ENCODE data around the gene HPS5. TPM values are rescaled to one million over a fixed set of nuclear protein-coding genes. Genes with fewer than 3 reads are reported as not detected.

HPS5 gene
- total and polyA plus RNA-seq, 2 of the 4 experiments (the other 2 are of a cell fraction) = 7.9 to 28.3 TPM

GRCh38 chr11:18294862-18295261 lies 27.1 kb downstream of the HPS5 start:
- Histone ChIP-seq H3K14ac (replicated peaks; ENCODE audit: low read depth, low read length) (no peak overlapping the region), H3K4ac (ENCODE audit: low read depth, low read length) (no peak overlapping the region), H2AK9ac (replicated peaks; ENCODE audit: low read depth, low read length, poor library complexity) (no peak overlapping the region), H2AFZ (replicated peaks; ENCODE audit: low read length, poor library complexity) (no peak overlapping the region), H3K4me3 (ENCODE audit: insufficient read depth, low read depth, low read length) (no peak overlapping the region), H3K36me3 (ENCODE audit: control insufficient read depth, insufficient read depth, low read length) (peaks cover 22% of the 10 kb centered on the region), H3K27me3 (ENCODE audit: control insufficient read depth, insufficient read depth, low read length) (no peaks in the 10 kb centered on the region), H2AK5ac (ENCODE audit: low read depth, low read length) (no peak overlapping the region), H4K5ac (ENCODE audit: low read depth, low read length) (no peak overlapping the region), H3K18ac (ENCODE audit: low read depth, low read length) (no peak overlapping the region), H3K79me1 (ENCODE audit: low read depth in 1 of 2, low read length in 2 of 2) (no peaks in the 10 kb centered on the region), H3K56ac (ENCODE audit: extremely low read depth, insufficient read depth, low read length) (no peak overlapping the region), H3K27ac (ENCODE audit: insufficient read depth, low read length) (no peak overlapping the region), H4K8ac (ENCODE audit: low read depth in 2 of 2, low read length in 2 of 2) (no peak overlapping the region), H3K9ac (ENCODE audit: low read depth, low read length) (no peak overlapping the region), H2BK20ac (ENCODE audit: low read depth, low read length) (no peak overlapping the region), H3K9me1 (ENCODE audit: insufficient read depth, low read length) (peaks cover 3% of the 10 kb centered on the region; the same call in 1 of the 2 replicates), H2BK120ac (ENCODE audit: low read depth, low read length) (no peak overlapping the region), H3K9me3 (ENCODE audit: control insufficient read depth, insufficient read depth, low read length) (no peaks in the 10 kb centered on the region), H4K91ac (ENCODE audit: insufficient read depth, low read depth, low read length) (no peak overlapping the region), H3K4me2 (ENCODE audit: low read depth, low read length) (no peak overlapping the region), H3K23ac (ENCODE audit: low read depth, low read length) (no peak overlapping the region), H4K20me1 (ENCODE audit: insufficient read depth, low read length) (no peaks in the 10 kb centered on the region), H2BK15ac (ENCODE audit: low read depth, low read length) (no peak overlapping the region), H2BK5ac (ENCODE audit: low read depth, low read length, poor library complexity, severe bottlenecking) (no peak overlapping the region), H3K4me1 (ENCODE audit: control insufficient read depth, insufficient read depth, low read length) (no peaks in the 10 kb centered on the region)
- TF ChIP-seq CTCF (conservative IDR thresholded peaks at IDR 0.05; ENCODE audit: low read depth, low read length) (no peak), CEBPB (IDR thresholded peaks at IDR 0.05; ENCODE audit: low read depth, low read length) (no peak), MAFK (IDR thresholded peaks at IDR 0.05; ENCODE audit: low read depth, low read length) (no peak), BHLHE40 (IDR thresholded peaks at IDR 0.05; ENCODE audit: low read depth, low read length) (no peak), RAD21 (IDR thresholded peaks at IDR 0.05; ENCODE audit: low read length) (no peak), NFE2L2 (IDR thresholded peaks at IDR 0.05; ENCODE audit: low read depth, low read length) (no peak), RCOR1 (IDR thresholded peaks at IDR 0.05; ENCODE audit: insufficient replicate concordance, low read length) (no peak), CHD1 (IDR thresholded peaks at IDR 0.05; ENCODE audit: low read depth, low read length) (no peak), POLR2A (IDR thresholded peaks at IDR 0.05; ENCODE audit: low read depth, low read length) (no peak), RFX5 (IDR thresholded peaks at IDR 0.05; ENCODE audit: low read depth, low read length) (no peak), SMC3 (IDR thresholded peaks at IDR 0.05; ENCODE audit: low read depth, low read length) (no peak), FOS (IDR thresholded peaks at IDR 0.05; ENCODE audit: low read depth, low read length) (no peak), MAZ (IDR thresholded peaks at IDR 0.05; ENCODE audit: borderline replicate concordance, low read depth, low read length) (no peak), MXI1 (IDR thresholded peaks at IDR 0.05; ENCODE audit: borderline replicate concordance, low read depth, low read length) (no peak)
- TF ChIP-seq, protein P1, sequence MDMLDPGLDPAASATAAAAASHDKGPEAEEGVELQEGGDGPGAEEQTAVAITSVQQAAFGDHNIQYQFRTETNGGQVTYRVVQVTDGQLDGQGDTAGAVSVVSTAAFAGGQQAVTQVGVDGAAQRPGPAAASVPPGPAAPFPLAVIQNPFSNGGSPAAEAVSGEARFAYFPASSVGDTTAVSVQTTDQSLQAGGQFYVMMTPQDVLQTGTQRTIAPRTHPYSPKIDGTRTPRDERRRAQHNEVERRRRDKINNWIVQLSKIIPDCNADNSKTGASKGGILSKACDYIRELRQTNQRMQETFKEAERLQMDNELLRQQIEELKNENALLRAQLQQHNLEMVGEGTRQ (IDR thresholded peaks at IDR 0.05; ENCODE audit: low read depth, low read length) = no peak
- TF ChIP-seq, protein P2, sequence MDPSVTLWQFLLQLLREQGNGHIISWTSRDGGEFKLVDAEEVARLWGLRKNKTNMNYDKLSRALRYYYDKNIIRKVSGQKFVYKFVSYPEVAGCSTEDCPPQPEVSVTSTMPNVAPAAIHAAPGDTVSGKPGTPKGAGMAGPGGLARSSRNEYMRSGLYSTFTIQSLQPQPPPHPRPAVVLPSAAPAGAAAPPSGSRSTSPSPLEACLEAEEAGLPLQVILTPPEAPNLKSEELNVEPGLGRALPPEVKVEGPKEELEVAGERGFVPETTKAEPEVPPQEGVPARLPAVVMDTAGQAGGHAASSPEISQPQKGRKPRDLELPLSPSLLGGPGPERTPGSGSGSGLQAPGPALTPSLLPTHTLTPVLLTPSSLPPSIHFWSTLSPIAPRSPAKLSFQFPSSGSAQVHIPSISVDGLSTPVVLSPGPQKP (IDR thresholded peaks at IDR 0.05; ENCODE audit: borderline replicate concordance, low read depth, low read length) = no peak
- ChIA-PET CTCF (no interaction called here), POLR2A (ENCODE audit: unreplicated experiment) (no interaction called here)
- in situ Hi-C loops (cut with MboI; ENCODE audit: low sequenced_read_pairs) = no loop called here
- no TSS peak for BruUV-seq (replicated peaks)
- dilution Hi-C loops (cut with HindIII; ENCODE audit: low sequenced_read_pairs, unreplicated experiment) = no loop called here
- intact Hi-C loops (cut with micrococcal nuclease) = no loop called here
- ATAC-seq (ENCODE audit: low read depth) = no peak
- no CpG with 5 or more reads among the region's 5 CpGs for WGBS, 2 experiments (ENCODE audit: extremely low coverage in 2 of 2, insufficient read length in 1 of 2)
- no peak for DNase-seq
